Epidermal melanocyte (primary cell): ENCODE results near the gene TM4SF5.

Source experiments
- DNase-seq: peaks from one replicate; pipeline ENCODE4 v3.0.0; 2011; ENCODE audit warnings: low spot score; ENCODE audit not compliant: insufficient read length

TM4SF5 gene

GRCh38 chr17:4747847-4748246, 23.8 kb upstream of the TM4SF5 start:
- DNase-seq, result no peak

GRCh38 chr17:4748686-4749085, 23.0 kb upstream of the TM4SF5 start:
- DNase-seq, result no peak

DNA sequence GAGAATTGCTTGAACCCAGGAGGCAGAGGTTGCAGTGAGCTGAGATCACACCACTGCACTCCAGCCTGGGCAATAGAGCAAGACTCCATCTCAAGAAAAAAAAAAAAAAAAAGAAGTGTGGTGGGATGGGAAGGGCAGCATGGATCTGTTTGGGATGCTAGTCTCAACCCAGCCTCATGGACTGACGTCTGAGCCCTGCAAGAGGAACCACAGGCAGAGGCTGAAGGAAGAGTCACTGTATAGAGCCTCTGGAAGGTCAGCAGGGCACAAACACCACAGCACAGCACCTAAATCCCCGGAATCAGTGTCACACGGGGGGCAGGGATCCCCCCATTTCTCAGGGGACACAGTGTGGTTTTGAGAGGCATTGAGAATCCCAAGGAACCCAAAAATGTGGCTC, 21.1 kb upstream of the TM4SF5 start:
- no peak for DNase-seq

- DNase-seq, result no peak
These were observed 19.8 kb upstream of the TM4SF5 start for GRCh38 chr17:4751932-4752331.

DNA sequence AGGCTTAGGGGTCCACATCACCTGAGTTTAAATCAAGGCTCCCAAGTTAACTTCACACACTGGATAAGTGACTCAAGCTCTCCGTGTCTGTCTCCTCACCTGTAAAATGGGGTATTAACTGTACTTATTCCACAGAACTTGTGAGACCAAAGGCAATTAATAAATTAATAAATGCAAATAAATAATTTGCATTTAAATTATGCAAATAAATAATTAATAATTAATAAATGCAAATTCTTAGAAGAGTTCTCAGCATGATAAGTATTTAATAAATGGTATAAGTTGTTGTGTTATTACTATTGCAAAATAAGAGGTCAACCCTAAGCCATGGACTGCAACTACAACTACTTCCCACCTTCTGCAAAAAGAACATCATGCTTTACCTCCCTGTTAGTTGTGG, 18.3 kb upstream of the TM4SF5 start:
- DNase-seq, result no peak

DNA sequence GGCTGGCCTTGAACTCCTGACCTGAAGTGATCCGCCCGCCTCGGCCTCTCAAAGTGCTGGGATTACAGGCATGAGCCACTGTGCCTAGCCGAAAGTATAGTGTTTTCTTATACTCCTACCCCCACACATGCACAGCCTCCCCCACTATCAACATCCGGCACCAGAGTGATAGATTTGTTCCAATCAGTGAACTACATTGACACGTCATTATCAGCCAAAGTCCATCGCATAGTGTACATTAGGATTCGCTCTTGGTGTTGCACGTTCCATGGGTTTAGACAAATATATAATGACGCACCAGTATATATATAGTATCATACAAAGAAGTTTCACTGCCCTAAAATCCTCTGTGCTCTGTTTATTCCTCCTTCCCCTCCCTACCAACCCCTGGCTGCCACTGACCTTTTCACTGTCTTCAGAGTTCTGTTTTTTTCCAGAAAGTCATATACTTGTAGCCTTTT, 11.9 kb upstream of the TM4SF5 start:
- no peak for DNase-seq

GRCh38 chr17:4764595-4764994, 7.1 kb upstream of the TM4SF5 start:
- no peak for DNase-seq

- DNase-seq, result no peak
These were observed 5.5 kb upstream of the TM4SF5 start for GRCh38 chr17:4766201-4766600.

DNA sequence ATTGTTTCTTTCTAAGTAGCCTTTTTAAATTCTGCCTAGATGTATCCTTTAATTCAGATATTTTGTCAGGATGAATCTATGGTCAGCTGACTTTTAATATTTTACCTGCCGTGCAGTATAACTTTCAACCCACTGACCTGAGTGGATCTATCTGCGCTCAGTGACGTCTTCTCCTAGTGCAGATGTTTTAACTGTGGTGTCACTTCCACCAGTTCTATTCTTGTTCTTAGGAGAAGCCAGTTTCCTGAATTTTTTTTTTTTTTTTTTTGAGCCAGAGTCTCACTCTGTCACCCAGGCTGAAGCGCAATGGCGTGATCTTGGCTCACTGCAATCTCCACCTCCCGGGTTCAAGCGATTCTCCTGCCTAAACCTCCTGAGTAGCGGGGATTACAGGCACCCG, 5.0 kb upstream of the TM4SF5 start:
- no peak for DNase-seq

GRCh38 chr17:4768298-4768697, 3.4 kb upstream of the TM4SF5 start:
- DNase-seq, result no peak

GRCh38 chr17:4769628-4770027, 2.1 kb upstream of the TM4SF5 start:
- no peak for DNase-seq

GRCh38 chr17:4772235-4772613, 538 bp downstream of the TM4SF5 start:
- no peak for DNase-seq

DNA sequence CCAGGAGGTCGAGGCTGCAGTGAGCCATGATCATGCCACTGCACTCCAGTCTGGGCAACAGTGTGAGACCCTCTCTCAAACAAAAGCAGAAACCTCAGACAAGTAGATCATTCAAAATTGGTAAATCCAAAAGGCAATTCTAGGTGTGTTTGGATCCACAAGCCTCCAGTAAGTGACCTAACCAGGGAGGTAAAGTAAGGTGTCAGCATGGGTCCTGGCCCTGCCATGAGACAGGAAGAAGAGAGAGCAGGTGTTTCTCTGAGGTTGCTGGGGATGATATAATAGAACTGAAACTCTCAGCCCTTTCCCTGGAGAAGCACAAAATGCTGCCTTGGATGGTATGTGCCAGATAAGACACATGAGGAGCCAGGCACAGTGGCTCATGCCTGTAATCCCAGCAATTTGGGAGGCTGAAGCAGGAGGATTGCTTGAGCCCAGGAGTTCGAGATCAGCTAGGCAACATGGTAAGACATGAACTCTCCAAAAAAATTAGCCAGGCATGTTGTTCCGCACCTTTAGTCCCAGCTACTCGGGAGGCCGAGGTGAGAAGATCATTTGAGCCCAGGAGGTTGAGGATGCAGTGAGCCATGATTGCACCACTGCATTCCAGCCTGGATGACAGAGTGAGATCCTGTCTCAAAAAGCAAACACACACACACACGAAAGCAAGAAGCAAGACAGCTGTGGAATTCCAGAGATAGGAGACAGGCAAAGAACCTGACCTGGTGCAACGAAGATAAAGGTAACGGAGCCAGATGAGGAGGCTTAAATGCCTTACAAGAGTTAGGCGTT, 6.5 kb downstream of the TM4SF5 start:
- no peak for DNase-seq

DNA sequence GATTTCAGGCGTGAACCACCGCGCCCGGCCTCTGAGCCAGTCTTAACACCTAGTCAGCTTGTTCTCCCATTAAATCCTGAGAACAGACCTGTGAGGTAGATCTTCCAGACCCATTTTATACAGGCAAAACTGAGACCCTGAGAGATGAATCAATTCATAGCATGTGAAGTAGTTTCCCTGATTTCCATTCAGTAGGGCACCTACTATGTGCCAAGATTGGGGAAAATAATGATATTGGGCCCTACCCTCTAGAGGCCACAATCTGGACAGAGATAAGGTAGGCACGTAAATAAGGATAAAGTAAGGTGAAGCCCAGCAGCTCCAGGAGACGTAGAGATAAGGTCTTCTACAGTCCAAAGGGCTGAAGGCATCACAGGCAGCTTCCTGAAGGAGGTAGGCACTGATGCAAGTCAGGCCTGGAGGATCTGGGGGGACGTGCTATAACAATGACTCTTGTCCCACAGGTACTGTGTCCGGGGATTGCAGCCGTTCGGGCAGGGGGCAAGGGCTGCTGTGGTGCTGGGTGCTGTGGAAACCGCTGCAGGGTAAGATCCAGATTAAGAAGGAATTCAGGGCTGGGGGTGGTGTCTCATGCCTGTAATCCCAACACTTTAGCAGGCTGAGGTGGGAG, 8.8 kb downstream of the TM4SF5 start:
- DNase-seq, result no peak

DNA sequence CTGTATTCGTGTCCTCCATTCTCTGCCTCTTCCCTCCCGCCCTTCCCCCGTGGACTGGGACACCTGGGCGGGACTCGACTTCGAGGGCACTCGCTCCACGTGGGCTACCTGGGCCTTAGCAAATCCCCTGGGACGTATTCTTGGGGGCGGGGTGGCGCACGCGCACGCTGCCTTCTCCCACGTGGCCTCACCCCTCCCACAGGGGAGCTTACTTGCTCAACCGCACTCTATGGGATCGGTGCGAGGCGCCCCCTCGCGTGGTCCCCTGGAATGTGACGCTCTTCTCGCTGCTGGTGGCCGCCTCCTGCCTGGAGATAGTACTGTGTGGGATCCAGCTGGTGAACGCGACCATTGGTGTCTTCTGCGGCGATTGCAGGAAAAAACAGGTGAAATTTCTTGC, 11.0 kb downstream of the TM4SF5 start:
- no peak for DNase-seq

GRCh38 chr17:4785311-4786105, 13.8 kb downstream of the TM4SF5 start:
- no peak for DNase-seq

GRCh38 chr17:4786106-4786511, 14.4 kb downstream of the TM4SF5 start, which contains the start of gene VMO1:
Gene VMO1, minus strand, starts transcription at chr17:4786364. Its CDS starts 12 bp downstream, at chr17:4786352.
- DNase-seq, result no peak

DNA sequence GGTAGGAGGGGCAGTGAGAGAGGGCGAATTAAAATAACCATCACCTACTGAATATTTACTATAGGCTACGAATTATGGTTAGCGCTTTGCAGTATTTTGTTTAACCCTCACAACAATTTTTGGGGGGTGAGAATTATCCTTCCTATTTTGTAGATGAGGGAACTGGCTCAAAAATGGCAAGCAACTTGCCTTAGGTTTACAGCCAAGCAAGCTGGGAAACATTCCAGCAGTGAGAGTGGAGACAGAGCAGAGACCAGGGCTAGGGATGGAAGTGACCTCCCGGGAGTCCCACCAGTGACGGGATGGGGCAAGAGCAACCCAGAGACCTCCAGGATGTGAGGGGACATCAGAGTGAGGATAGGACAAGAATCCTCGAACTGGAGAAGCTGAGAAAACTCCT, 14.8 kb downstream of the TM4SF5 start:
- DNase-seq, result no peak

GRCh38 chr17:4788159-4788806, 16.6 kb downstream of the TM4SF5 start:
- no peak for DNase-seq

DNA sequence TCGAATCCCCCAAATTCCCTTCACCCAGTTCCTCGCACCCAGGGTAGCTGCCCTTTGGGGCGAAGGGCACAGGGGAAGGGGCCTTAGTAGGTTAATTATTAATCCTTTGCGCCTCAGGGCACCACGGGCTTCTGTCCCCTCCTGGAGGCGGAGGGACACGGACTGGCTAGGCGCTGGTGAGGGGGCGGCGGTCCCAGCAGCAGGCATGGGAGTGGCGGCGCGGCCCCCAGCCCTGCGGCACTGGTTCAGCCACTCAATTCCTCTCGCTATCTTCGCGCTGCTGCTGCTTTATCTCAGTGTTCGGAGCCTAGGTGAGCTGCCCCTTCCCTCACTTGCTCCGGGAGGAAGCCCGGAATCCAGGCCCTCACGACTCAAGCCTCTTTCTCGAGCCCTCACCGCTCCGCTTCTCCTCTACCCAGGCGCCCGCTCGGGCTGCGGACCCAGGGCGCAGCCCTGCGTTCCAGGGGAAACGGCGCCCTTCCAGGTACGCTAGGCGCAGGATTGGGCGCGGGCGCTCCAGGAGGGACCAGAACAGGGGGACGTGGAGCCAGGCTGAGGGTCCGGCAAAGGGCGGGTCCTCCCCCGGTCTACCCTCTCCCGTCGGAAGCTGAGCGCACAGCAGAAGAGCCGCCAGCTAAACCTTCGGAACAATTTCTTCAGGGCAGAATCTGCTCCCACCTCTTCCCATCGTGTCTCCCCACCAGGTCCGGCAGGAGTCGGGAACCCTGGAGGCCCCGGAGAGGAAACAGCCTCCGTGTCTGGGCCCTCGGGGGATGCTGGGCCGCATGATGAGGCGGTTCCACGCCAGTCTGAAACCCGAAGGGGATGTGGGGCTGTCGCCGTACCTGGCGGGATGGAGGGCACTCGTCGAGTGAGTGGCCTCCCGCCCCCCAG, 17.4 kb downstream of the TM4SF5 start, which contains the start of gene GLTPD2:
TSS of gene GLTPD2 (plus strand) at position 158 of the 894 bp plus-strand sequence. CDS start at position 206, 48 bp downstream.
- DNase-seq, result no peak

GRCh38 chr17:4789701-4789950, 17.9 kb downstream of the TM4SF5 start:
- no peak for DNase-seq
